Suprapubic skin (tissue), 4 donors: Measurements from ENCODE around the gene ZNF740. TPM values are rescaled to one million over a fixed set of nuclear protein-coding genes. Genes with fewer than 3 reads are reported as not detected.
A peak's percentile ranks its signal among the peaks of the same experiment; 100 is the strongest.

Experiments used
- DNase-seq, 2 donors: peaks; one replicate each; pipeline ENCODE4 v3.0.0-alpha.2; 2019; ENCODE audit warnings: low spot score in 2 of 2
- H3K27ac ChIP-seq: fragments of 200-600 bp; sonication (generic); one replicate; pipeline ENCODE4 v1.5.1; 2019
- H3K27me3 ChIP-seq: fragments of 200-600 bp; sonication (generic); one replicate; pipeline ENCODE4 v1.5.1; 2019
- H3K36me3 ChIP-seq: fragments of 200-600 bp; sonication (generic); one replicate; pipeline ENCODE4 v1.5.1; 2019
- H3K4me1 ChIP-seq: fragments of 200-600 bp; sonication (generic); one replicate; pipeline ENCODE4 v1.5.1; 2019
- H3K4me3 ChIP-seq: fragments of 200-600 bp; sonication (generic); one replicate; pipeline ENCODE4 v1.5.1; 2019; ENCODE audit warnings: mild to moderate bottlenecking
- H3K9me3 ChIP-seq: fragments of 200-600 bp; sonication (generic); one replicate; pipeline ENCODE4 v1.5.1; 2019
- EP300 ChIP-seq: sonication (generic); formaldehyde crosslinking; IDR thresholded peaks from one replicate; pipeline ENCODE4 v1.6.1; 2017; ENCODE audit warnings: antibody characterized with exemption
- POLR2A ChIP-seq, 2 donors: fragments of 450-650 bp; IDR thresholded peaks; one replicate each; pipeline ENCODE4 v1.6.1; 2017; ENCODE audit warnings: antibody characterized with exemption in 2 of 2, mild to moderate bottlenecking in 2 of 2, moderate library complexity in 2 of 2
- POLR2AphosphoS5 ChIP-seq, 3 donors: sonication (generic); formaldehyde crosslinking; IDR thresholded peaks; one replicate each; pipeline ENCODE4 v1.6.1; 2017; ENCODE audit warnings: antibody characterized with exemption in 3 of 3
- WGBS: methylation state at CpG from one replicate; pipeline ENCODE4 v1.1.5; 2018; 5-methylcytosine and 5-hydroxymethylcytosine counted together
- total RNA-seq, 4 donors: library from RNA; depleted of rRNA; stranded (reverse); fragments of >200 nt; gene quantifications; one replicate each; pipeline ENCODE4 v1.1.0, GENCODE V29; 2016
- TF ChIP-seq, protein P1 (sequence below), 2 donors: fragments of 200-600 bp in 1 of 2; fragments of 450-650 bp in 1 of 2; sonication (generic) in 1 of 2; IDR thresholded peaks; one replicate each; pipeline ENCODE4 v1.5.1; 2016 to 2019; ENCODE audit warnings: antibody characterized with exemption in 2 of 2, mild to moderate bottlenecking in 1 of 2, moderate library complexity in 1 of 2

The ZNF740 gene
- total RNA-seq, 4 donors from 2014 or later = 5.9 to 38.9 (median 15.2) TPM

DNA sequence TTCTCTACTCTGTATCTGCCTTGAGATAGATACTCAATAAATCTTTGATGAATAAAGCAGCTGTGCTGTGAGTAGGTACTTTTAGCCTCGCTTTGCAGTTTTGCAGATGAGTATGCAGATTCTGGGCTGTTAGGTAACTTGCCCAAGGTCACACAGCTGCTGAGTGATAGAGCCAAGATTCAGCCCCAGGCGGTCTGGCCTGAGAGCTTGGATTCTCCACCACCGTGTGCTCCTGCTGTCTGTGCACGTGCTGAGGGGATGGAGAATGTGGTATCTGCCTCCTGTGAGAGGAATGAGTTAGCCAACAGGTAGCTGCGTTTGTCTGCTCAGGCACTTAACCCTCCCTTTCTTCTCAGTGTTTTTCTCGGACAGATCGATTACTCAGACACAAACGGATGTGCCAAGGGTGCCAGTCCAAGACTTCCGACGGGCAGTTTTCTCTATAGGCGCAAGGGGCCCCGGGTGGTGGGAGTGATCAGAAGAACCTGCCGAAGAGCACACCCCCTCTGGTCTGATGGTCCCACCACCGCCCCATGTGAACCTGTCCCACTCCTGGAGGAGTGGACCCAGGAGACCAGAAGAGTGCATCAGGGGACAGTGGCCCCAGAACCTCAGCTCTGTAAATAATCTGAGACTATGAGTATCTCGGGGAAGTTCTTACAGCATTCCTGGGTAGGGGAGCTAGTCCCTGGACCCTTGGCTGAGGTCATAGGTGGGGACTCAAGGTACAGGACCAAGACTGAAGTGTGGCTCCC lies 6.8 kb downstream of the ZNF740 start:
- Histone ChIP-seq H3K36me3 (peaks cover 63% of the 10 kb centered on the region), H3K4me3 (no peak overlapping the region), H3K4me1 (peaks cover 32% of the 10 kb centered on the region), H3K9me3 (no peaks in the 10 kb centered on the region), H3K27ac (no peak overlapping the region), H3K27me3 (no peaks in the 10 kb centered on the region)
- 75% methylated on average over 11 of the region's 15 CpGs for WGBS
- DNase-seq = no peak
- TF ChIP-seq, protein P1, sequence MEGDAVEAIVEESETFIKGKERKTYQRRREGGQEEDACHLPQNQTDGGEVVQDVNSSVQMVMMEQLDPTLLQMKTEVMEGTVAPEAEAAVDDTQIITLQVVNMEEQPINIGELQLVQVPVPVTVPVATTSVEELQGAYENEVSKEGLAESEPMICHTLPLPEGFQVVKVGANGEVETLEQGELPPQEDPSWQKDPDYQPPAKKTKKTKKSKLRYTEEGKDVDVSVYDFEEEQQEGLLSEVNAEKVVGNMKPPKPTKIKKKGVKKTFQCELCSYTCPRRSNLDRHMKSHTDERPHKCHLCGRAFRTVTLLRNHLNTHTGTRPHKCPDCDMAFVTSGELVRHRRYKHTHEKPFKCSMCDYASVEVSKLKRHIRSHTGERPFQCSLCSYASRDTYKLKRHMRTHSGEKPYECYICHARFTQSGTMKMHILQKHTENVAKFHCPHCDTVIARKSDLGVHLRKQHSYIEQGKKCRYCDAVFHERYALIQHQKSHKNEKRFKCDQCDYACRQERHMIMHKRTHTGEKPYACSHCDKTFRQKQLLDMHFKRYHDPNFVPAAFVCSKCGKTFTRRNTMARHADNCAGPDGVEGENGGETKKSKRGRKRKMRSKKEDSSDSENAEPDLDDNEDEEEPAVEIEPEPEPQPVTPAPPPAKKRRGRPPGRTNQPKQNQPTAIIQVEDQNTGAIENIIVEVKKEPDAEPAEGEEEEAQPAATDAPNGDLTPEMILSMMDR (IDR thresholded peaks at IDR 0.05) = no peak

- TF ChIP-seq EP300 = no peak
- TF ChIP-seq, protein P1 (IDR thresholded peaks at IDR 0.05) = peak; percentile 40 to 74
- peaks cover 8% of the 10 kb centered on the region for H3K4me1 ChIP-seq
- H3K36me3 ChIP-seq = peaks cover 40% of the 10 kb centered on the region
- WGBS = 59% methylated on average over 14 of the region's 14 CpGs
- H3K27me3 ChIP-seq = no peaks in the 10 kb centered on the region
- H3K9me3 ChIP-seq = no peaks in the 10 kb centered on the region
- peak in 1 of 2 donors; percentile 79 for DNase-seq
- no peak overlapping the region for H3K27ac ChIP-seq
- H3K4me3 ChIP-seq = no peak overlapping the region
Observed at GRCh38 chr12:53190108-53190729, 9.7 kb downstream of the ZNF740 start.

- peak in 1 of 2 donors; percentile 60 for DNase-seq
- H3K36me3 ChIP-seq = peaks cover 29% of the 10 kb centered on the region
- H3K4me3 ChIP-seq = no peak overlapping the region
Observed at GRCh38 chr12:53191096-53191884, 10.8 kb downstream of the ZNF740 start.

DNA sequence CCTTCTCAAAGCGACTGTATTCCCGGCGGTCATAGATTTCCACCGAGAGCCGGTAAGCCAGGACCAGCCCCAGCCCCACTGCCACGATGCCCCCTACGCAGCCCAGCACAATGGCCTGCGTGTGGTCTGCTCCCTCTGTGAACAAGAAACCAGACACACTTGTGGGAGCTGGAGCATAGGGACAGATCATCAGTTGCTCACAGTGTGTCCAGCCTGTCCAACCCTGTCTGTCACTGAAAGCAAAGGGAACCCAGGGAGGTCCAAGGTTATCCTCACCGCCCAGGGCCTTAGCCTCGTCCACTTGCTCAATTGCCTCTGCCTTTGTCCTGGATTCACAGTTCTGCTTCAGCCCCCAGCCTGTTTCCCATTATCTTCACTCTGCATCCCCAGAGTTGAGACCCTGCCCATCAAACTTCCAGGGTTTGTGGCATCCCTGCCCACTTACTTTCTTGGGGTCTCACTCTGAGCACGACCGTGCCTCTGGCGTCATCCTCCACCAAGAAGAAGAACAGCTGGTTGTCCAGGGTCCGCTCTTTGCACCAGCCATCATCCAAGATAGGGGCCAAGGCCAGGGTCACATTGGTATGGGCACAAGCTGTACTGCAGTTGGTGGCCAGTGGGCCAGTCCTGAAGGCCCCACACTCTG lies 11.5 kb downstream of the ZNF740 start:
- H3K36me3 ChIP-seq = peaks cover 22% of the 10 kb centered on the region
- peaks cover 8% of the 10 kb centered on the region for H3K4me1 ChIP-seq
- H3K27me3 ChIP-seq = no peaks in the 10 kb centered on the region
- TF ChIP-seq POLR2A (IDR thresholded peaks at IDR 0.05) (no peak), EP300 (no peak), POLR2AphosphoS5 (IDR thresholded peaks at IDR 0.05) (no peak)
- TF ChIP-seq, protein P1 (IDR thresholded peaks at IDR 0.05) = no peak
- DNase-seq = no peak
- no peaks in the 10 kb centered on the region for H3K9me3 ChIP-seq
- H3K27ac ChIP-seq = no peak overlapping the region
- 90% methylated on average over 14 of the region's 14 CpGs for WGBS
- no peak overlapping the region for H3K4me3 ChIP-seq

More at GRCh38 chr12:53191096-53191884, 10.8 kb downstream of the ZNF740 start:
- Histone ChIP-seq H3K4me1 (peaks cover 8% of the 10 kb centered on the region), H3K27me3 (no peaks in the 10 kb centered on the region), H3K27ac (no peak overlapping the region), H3K9me3 (no peaks in the 10 kb centered on the region)
- TF ChIP-seq POLR2AphosphoS5 (IDR thresholded peaks at IDR 0.05) (no peak), EP300 (no peak), POLR2A (IDR thresholded peaks at IDR 0.05) (no peak)
- TF ChIP-seq, protein P1 (IDR thresholded peaks at IDR 0.05) = no peak
- WGBS = 79% methylated on average over 10 of the region's 11 CpGs
